Mucosa of gallbladder (tissue), 1 donor: ENCODE measurements around the gene TLR2. TPM values are rescaled to one million over a fixed set of nuclear protein-coding genes. Genes with fewer than 3 reads are reported as not detected.

Experiments
- DNase-seq: peaks from one replicate; pipeline ENCODE4 v3.0.0-alpha.2; 2020; ENCODE audit warnings: low spot score
- total RNA-seq: library from RNA; stranded (reverse); gene quantifications from one replicate; pipeline ENCODE4 v1.2.1, GENCODE V29; 2021
- donor health status: DM: no; HTN: no; CAD: no.

Gene TLR2
- total RNA-seq, result 21.6 TPM

GRCh38 chr4:153684182-153684970 lies at the start of gene TLR2:
TLR2 (plus strand) TSS chr4:153684280; CDS start chr4:153702908, 18,628 bp downstream.
- peak; percentile 74 for DNase-seq

- DNase-seq, result no peak
Observed at GRCh38 chr4:153634738-153635353, 49.2 kb upstream of the TLR2 start.

GRCh38 chr4:153635846-153636245 lies 48.2 kb upstream of the TLR2 start:
- DNase-seq, result no peak

- DNase-seq, result no peak
Observed at GRCh38 chr4:153637201-153637600, 46.9 kb upstream of the TLR2 start.

- no peak for DNase-seq
Observed at GRCh38 chr4:153638011-153638410, 46.1 kb upstream of the TLR2 start.

GRCh38 chr4:153638999-153639398 lies 45.1 kb upstream of the TLR2 start:
- DNase-seq, result no peak

GRCh38 chr4:153639833-153640802 lies 44.0 kb upstream of the TLR2 start:
- DNase-seq, result no peak

- no peak for DNase-seq
Observed at GRCh38 chr4:153641532-153641931, 42.5 kb upstream of the TLR2 start.

- DNase-seq, result no peak
Observed at GRCh38 chr4:153643406-153644383, 40.4 kb upstream of the TLR2 start.

GRCh38 chr4:153645183-153645582 lies 38.9 kb upstream of the TLR2 start:
- DNase-seq, result no peak

GRCh38 chr4:153646261-153646660 lies 37.8 kb upstream of the TLR2 start:
- DNase-seq, result no peak

- DNase-seq, result no peak
Observed at GRCh38 chr4:153646978-153647377, 37.1 kb upstream of the TLR2 start.

GRCh38 chr4:153647975-153648374 lies 36.1 kb upstream of the TLR2 start:
- no peak for DNase-seq

- DNase-seq, result no peak
Observed at GRCh38 chr4:153649572-153649991, 34.5 kb upstream of the TLR2 start.

GRCh38 chr4:153651116-153651515 lies 33.0 kb upstream of the TLR2 start:
- DNase-seq, result no peak

GRCh38 chr4:153651587-153651986 lies 32.5 kb upstream of the TLR2 start:
- DNase-seq, result peak; percentile 26

- DNase-seq, result no peak
Observed at GRCh38 chr4:153652051-153652784, 31.9 kb upstream of the TLR2 start.

GRCh38 chr4:153655002-153655541 lies 29.0 kb upstream of the TLR2 start:
- DNase-seq, result no peak

- DNase-seq, result peak; percentile 30
Observed at GRCh38 chr4:153655928-153656327, 28.2 kb upstream of the TLR2 start.
